ENCODE results near the gene CSNK2A1.

The CSNK2A1 gene

GRCh38 chr20:507006-507758 is 36.4 kb downstream of the CSNK2A1 start:
- Histone ChIP-seq H3K4me3 (ENCODE audit: low read length) (no peak overlapping the region), H3K9ac (ENCODE audit: low read length) (no peak overlapping the region), H3K36me3 (replicated peaks; ENCODE audit: low read depth, low read length) (peaks cover 62% of the 10 kb centered on the region), H3K4me2 (ENCODE audit: low read length) (no peak overlapping the region), H3K27ac (ENCODE audit: low read length) (no peak overlapping the region), H3K79me2 (ENCODE audit: low read length) (peaks cover 63% of the 10 kb centered on the region), H3K9me3 (ENCODE audit: insufficient read depth, low read length) (no peaks in the 10 kb centered on the region), H4K20me1 (ENCODE audit: insufficient read depth, low read length) (peaks cover 65% of the 10 kb centered on the region), H3K27me3 (ENCODE audit: low read depth, low read length) (no peaks in the 10 kb centered on the region), H3K4me1 (ENCODE audit: low read length) (peaks cover 10% of the 10 kb centered on the region), H2AFZ (ENCODE audit: low read depth, low read length) (no peak overlapping the region)
- TF ChIP-seq CTCF (IDR thresholded peaks at IDR 0.05; ENCODE audit: low read depth, low read length) (no peak), EZH2phosphoT487 (IDR thresholded peaks at IDR 0.05; ENCODE audit: low read depth) (no peak)

GRCh38 chr20:504632-505075 is 38.9 kb downstream of the CSNK2A1 start:
- Histone ChIP-seq H4K20me1 (ENCODE audit: insufficient read depth, low read length) (peaks cover 43% of the 10 kb centered on the region), H3K4me2 (ENCODE audit: low read length) (no peak overlapping the region), H3K27ac (ENCODE audit: low read length) (no peak overlapping the region), H3K27me3 (ENCODE audit: low read depth, low read length) (no peaks in the 10 kb centered on the region), H3K4me3 (ENCODE audit: low read length) (no peak overlapping the region), H3K36me3 (replicated peaks; ENCODE audit: low read depth, low read length) (peaks cover 75% of the 10 kb centered on the region), H3K9ac (ENCODE audit: low read length) (no peak overlapping the region), H3K9me3 (ENCODE audit: insufficient read depth, low read length) (no peaks in the 10 kb centered on the region), H2AFZ (ENCODE audit: low read depth, low read length) (no peak overlapping the region), H3K79me2 (ENCODE audit: low read length) (peaks cover 37% of the 10 kb centered on the region), H3K4me1 (ENCODE audit: low read length) (peaks cover 2% of the 10 kb centered on the region)
- TF ChIP-seq EZH2phosphoT487 (IDR thresholded peaks at IDR 0.05; ENCODE audit: low read depth) (no peak), CTCF (IDR thresholded peaks at IDR 0.05; ENCODE audit: low read depth, low read length) (no peak)

GRCh38 chr20:503048-503737 is 40.4 kb downstream of the CSNK2A1 start:
- Histone ChIP-seq H3K4me2 (ENCODE audit: low read length) (no peak overlapping the region), H4K20me1 (ENCODE audit: insufficient read depth, low read length) (peaks cover 29% of the 10 kb centered on the region), H2AFZ (ENCODE audit: low read depth, low read length) (no peak overlapping the region), H3K4me3 (ENCODE audit: low read length) (no peak overlapping the region), H3K4me1 (ENCODE audit: low read length) (no peaks in the 10 kb centered on the region), H3K9ac (ENCODE audit: low read length) (no peak overlapping the region), H3K27ac (ENCODE audit: low read length) (no peak overlapping the region), H3K27me3 (ENCODE audit: low read depth, low read length) (no peaks in the 10 kb centered on the region), H3K79me2 (ENCODE audit: low read length) (peaks cover 23% of the 10 kb centered on the region), H3K36me3 (replicated peaks; ENCODE audit: low read depth, low read length) (peaks cover 76% of the 10 kb centered on the region), H3K9me3 (ENCODE audit: insufficient read depth, low read length) (no peaks in the 10 kb centered on the region)
- TF ChIP-seq CTCF (IDR thresholded peaks at IDR 0.05; ENCODE audit: low read depth, low read length) (no peak), EZH2phosphoT487 (IDR thresholded peaks at IDR 0.05; ENCODE audit: low read depth) (no peak)

- no peak overlapping the region for H3K9ac ChIP-seq (ENCODE audit: low read length)
- H3K79me2 ChIP-seq (ENCODE audit: low read length), result no peaks in the 10 kb centered on the region
- H3K36me3 ChIP-seq (replicated peaks; ENCODE audit: low read depth, low read length), result peaks cover 74% of the 10 kb centered on the region
- H3K27ac ChIP-seq (ENCODE audit: low read length), result no peak overlapping the region
- H4K20me1 ChIP-seq (ENCODE audit: insufficient read depth, low read length), result 0 out of 2 replicates have a peak, but pooled peaks cover 2% of the 10 kb centered on the region
- H3K27me3 ChIP-seq (ENCODE audit: low read depth, low read length), result no peaks in the 10 kb centered on the region
- TF ChIP-seq CTCF (IDR thresholded peaks at IDR 0.05; ENCODE audit: low read depth, low read length) (no peak), EZH2phosphoT487 (IDR thresholded peaks at IDR 0.05; ENCODE audit: low read depth) (no peak)
- no peak overlapping the region for H3K4me3 ChIP-seq (ENCODE audit: low read length)
- no peak overlapping the region for H2AFZ ChIP-seq (ENCODE audit: low read depth, low read length)
- no peaks in the 10 kb centered on the region for H3K4me1 ChIP-seq (ENCODE audit: low read length)
- H3K4me2 ChIP-seq (ENCODE audit: low read length), result no peak overlapping the region
- no peaks in the 10 kb centered on the region for H3K9me3 ChIP-seq (ENCODE audit: insufficient read depth, low read length)
Observed at GRCh38 chr20:497979-498378, 45.6 kb downstream of the CSNK2A1 start.
